B cell (primary cell): ENCODE results near the gene GPR18. TPM values are rescaled to one million over a fixed set of nuclear protein-coding genes. Genes with fewer than 3 reads are reported as not detected.

Experiments
- ATAC-seq: fragments of 200-7000 bp; cut with Tn5 transposase; one replicate; pipeline ENCODE4 v1.10.0; 2021; ENCODE audit warnings: low read depth, mild to moderate bottlenecking, moderate number of reproducible peaks, moderate library complexity
- CTCF ChIA-PET: fragments of 350-600 bp; sonication (Branson Sonifier 250); formaldehyde crosslinking; loops from one replicate; lab custom pipeline; 2021; ENCODE audit warnings: antibody characterized with exemption, inconsistent platforms; lab: Charles Lee
- POLR2A ChIA-PET: fragments of 350-600 bp; sonication (Branson Sonifier 250); formaldehyde crosslinking; loops from one replicate; lab custom pipeline; 2021; ENCODE audit warnings: antibody characterized with exemption; lab: Charles Lee
- DNase-seq: peaks from one replicate; pipeline ENCODE4 v3.0.0; 2013
- H2AFZ ChIP-seq: 2 replicates; pipeline ENCODE4 v1.6.1; 2012; ENCODE audit warnings: mild to moderate bottlenecking, low read depth, low read length; ENCODE audit not compliant: insufficient read depth, poor library complexity, severe bottlenecking
- H3K27ac ChIP-seq, 2 donors: 1 replicate in 1 of 2; 2 replicates in 1 of 2; pipeline ENCODE4 v1.5.1; 2012 to 2013; ENCODE audit warnings: low read length in 2 of 2, mild to moderate bottlenecking in 2 of 2, moderate library complexity in 1 of 2
- H3K27me3 ChIP-seq, 4 experiments: fragments of 200-600 bp in 1 of 4; sonication (generic) in 1 of 4; replicated peaks in 1 of 4; 1 replicate in 2 of 4; 2 replicates in 2 of 4; pipeline versions ENCODE4 v1.6.1 to v1.7.0; 2013 to 2016; ENCODE audit warnings: low read length in 3 of 4, mild to moderate bottlenecking in 2 of 4, mixed read lengths in 1 of 4, moderate library complexity in 1 of 4; ENCODE audit not compliant: insufficient read depth in 4 of 4, control insufficient read depth in 3 of 4; ENCODE audit errors: control extremely low read depth in 1 of 4
- H3K36me3 ChIP-seq, 2 experiments: replicated peaks in 1 of 2; 1 replicate in 1 of 2; 2 replicates in 1 of 2; pipeline versions ENCODE4 v1.6.1 to v1.7.1; 2013; ENCODE audit warnings: low read length in 1 of 2; ENCODE audit not compliant: insufficient read depth in 2 of 2, control insufficient read depth in 1 of 2; ENCODE audit errors: control extremely low read depth in 1 of 2, extremely low read depth in 1 of 2
- H3K4me1 ChIP-seq, 2 donors: fragments of 200-600 bp in 1 of 2; sonication (generic) in 1 of 2; 1 replicate in 1 of 2; 2 replicates in 1 of 2; pipeline versions ENCODE4 v1.5.1 to v1.6.1; 2013 to 2017; ENCODE audit warnings: low read length in 2 of 2; ENCODE audit not compliant: control insufficient read depth in 2 of 2, insufficient read depth in 2 of 2
- H3K4me2 ChIP-seq: replicated peaks from 2 replicates; pipeline ENCODE3; 2012; ENCODE audit warnings: mild to moderate bottlenecking, low read depth, low read length; ENCODE audit not compliant: poor library complexity, severe bottlenecking
- H3K4me3 ChIP-seq, 5 experiments: fragments of 200-600 bp in 1 of 5; sonication (generic) in 1 of 5; 1 replicate in 3 of 5; 2 replicates in 2 of 5; pipeline versions ENCODE4 v1.5.1 to v1.7.0; 2011 to 2016; ENCODE audit warnings: low read length in 4 of 5, mild to moderate bottlenecking in 4 of 5, low read depth in 2 of 5, control low read depth in 1 of 5, moderate library complexity in 1 of 5; ENCODE audit not compliant: insufficient read depth in 1 of 5; ENCODE audit errors: control extremely low read depth in 1 of 5, extremely low read depth in 1 of 5
- H3K79me2 ChIP-seq: fragments of 200-600 bp; sonication (generic); one replicate; pipeline ENCODE4 v1.6.0; 2016; ENCODE audit warnings: low read length; ENCODE audit not compliant: control insufficient read depth, insufficient read depth
- H3K9ac ChIP-seq: fragments of 200-600 bp; sonication (generic); 2 replicates; pipeline ENCODE4 v1.6.1; 2017; ENCODE audit warnings: mild to moderate bottlenecking, low read length, moderate library complexity
- H3K9me3 ChIP-seq, 3 donors: one replicate each; pipeline versions ENCODE4 v1.6.1 to v1.7.1; 2013; ENCODE audit warnings: low read length in 2 of 3; ENCODE audit not compliant: control insufficient read depth in 2 of 3, insufficient read depth in 1 of 3; ENCODE audit errors: control extremely low read depth in 1 of 3
- H4K20me1 ChIP-seq: 2 replicates; pipeline ENCODE4 v1.6.0; 2012; ENCODE audit warnings: mild to moderate bottlenecking, low read length; ENCODE audit not compliant: insufficient read depth, control insufficient read depth, poor library complexity, severe bottlenecking
- H3K27ac Mint-ChIP-seq: one replicate; pipeline ENCODE4 v1.8.0; 2021; ENCODE audit warnings: mixed read lengths
- H3K27me3 Mint-ChIP-seq: one replicate; pipeline ENCODE4 v1.8.0; 2021; ENCODE audit warnings: mixed read lengths
- H3K4me1 Mint-ChIP-seq: one replicate; pipeline ENCODE4 v1.8.0; 2021; ENCODE audit warnings: mixed read lengths
- H3K4me3 Mint-ChIP-seq: one replicate; pipeline ENCODE4 v1.8.0; 2021; ENCODE audit warnings: mixed read lengths
- H3K9me3 Mint-ChIP-seq: one replicate; pipeline ENCODE4 v1.8.0; 2022; ENCODE audit warnings: mixed read lengths; ENCODE audit not compliant: insufficient read depth
- EZH2 ChIP-seq: IDR thresholded peaks from 2 replicates; pipeline ENCODE4 v1.6.1; 2012; ENCODE audit warnings: borderline replicate concordance, low read depth, mild to moderate bottlenecking, moderate library complexity, low read length; ENCODE audit not compliant: insufficient read depth, poor library complexity, severe bottlenecking
- WGBS: methylation state at CpG from one replicate; pipeline ENCODE4 v1.1.5; 2013; ENCODE audit warnings: missing lambda C conversion rate; ENCODE audit not compliant: insufficient coverage; 5-methylcytosine and 5-hydroxymethylcytosine counted together
- intact Hi-C: fragments of 100-400 bp; cut with micrococcal nuclease; formaldehyde crosslinking; loops from one replicate; pipeline ENCODE4 v1.10.0; 2022
- polyA plus RNA-seq: library from polyadenylated mRNA; depleted of rRNA; stranded (reverse); fragments of >200 nt; gene quantifications from 2 replicates; pipeline ENCODE4 v1.2.3, GENCODE V29; 2012
- total RNA-seq, 2 donors: library from RNA; stranded (reverse); fragments of 120-200 nt in 1 of 2; gene quantifications; 1 replicate in 1 of 2; 2 replicates in 1 of 2; pipeline versions ENCODE4 v1.2.3 to v1.2.4, GENCODE V29; 2013 to 2022
- TF ChIP-seq, protein P1 (sequence below): fragments of 200-600 bp; IDR thresholded peaks from one replicate; pipeline ENCODE4 v1.8.0; 2022; ENCODE audit warnings: antibody characterized with exemption, mild to moderate bottlenecking

The GPR18 gene
- total and polyA plus RNA-seq, 2 donors (not counting 1 experiment from before 2014, with no cell fraction given), result 19.1 to 54.8 TPM

DNA sequence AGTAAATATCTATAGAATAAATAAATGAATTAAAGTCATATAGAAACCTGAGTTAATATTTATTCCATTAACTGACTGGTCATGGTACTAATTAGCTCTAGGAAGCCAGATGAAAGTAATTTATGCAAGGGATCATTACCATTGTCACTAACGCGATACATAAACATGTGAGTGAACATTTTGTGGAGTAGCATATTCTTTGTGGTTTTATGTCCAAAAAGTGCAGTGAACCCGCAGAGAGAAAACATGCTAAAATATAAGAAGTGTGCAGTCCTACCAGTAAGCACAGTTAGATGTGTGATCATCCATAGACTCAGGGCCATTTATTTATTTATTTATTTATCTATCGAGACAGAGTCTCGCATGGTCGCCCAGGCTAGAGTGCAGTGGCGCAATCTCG, 47.4 kb upstream of the GPR18 start:
- peak overlapping the region; percentile 99 for H3K4me3 Mint-ChIP-seq
- Histone ChIP-seq H3K9me3 (no peaks in the 10 kb centered on the region), H3K4me3 (peak overlapping the region; percentile 45 to 97 (median 71)), H3K4me1 (peaks cover 65 to 68% of the 10 kb centered on the region in 2 donors), H4K20me1 (no peaks in the 10 kb centered on the region), H2AFZ (no peak overlapping the region), H3K27ac (peak overlapping the region; percentile 78 to 87), H3K4me2 (peak overlapping the region; percentile 68), H3K36me3 (peaks cover 0 to 34% of the 10 kb centered on the region in 2 experiments), H3K79me2 (peaks cover 97% of the 10 kb centered on the region), H3K27me3 (no peaks in the 10 kb centered on the region), H3K9ac (peak overlapping the region; percentile 80)
- no peaks in the 10 kb centered on the region for H3K27me3 Mint-ChIP-seq
- H3K27ac Mint-ChIP-seq, result peak overlapping the region; percentile 85
- ATAC-seq (no peak), DNase-seq (no peak)
- no peaks in the 10 kb centered on the region for H3K9me3 Mint-ChIP-seq
- no peak for TF ChIP-seq EZH2
- TF ChIP-seq, protein P1, sequence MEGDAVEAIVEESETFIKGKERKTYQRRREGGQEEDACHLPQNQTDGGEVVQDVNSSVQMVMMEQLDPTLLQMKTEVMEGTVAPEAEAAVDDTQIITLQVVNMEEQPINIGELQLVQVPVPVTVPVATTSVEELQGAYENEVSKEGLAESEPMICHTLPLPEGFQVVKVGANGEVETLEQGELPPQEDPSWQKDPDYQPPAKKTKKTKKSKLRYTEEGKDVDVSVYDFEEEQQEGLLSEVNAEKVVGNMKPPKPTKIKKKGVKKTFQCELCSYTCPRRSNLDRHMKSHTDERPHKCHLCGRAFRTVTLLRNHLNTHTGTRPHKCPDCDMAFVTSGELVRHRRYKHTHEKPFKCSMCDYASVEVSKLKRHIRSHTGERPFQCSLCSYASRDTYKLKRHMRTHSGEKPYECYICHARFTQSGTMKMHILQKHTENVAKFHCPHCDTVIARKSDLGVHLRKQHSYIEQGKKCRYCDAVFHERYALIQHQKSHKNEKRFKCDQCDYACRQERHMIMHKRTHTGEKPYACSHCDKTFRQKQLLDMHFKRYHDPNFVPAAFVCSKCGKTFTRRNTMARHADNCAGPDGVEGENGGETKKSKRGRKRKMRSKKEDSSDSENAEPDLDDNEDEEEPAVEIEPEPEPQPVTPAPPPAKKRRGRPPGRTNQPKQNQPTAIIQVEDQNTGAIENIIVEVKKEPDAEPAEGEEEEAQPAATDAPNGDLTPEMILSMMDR, result no peak
- H3K4me1 Mint-ChIP-seq, result peaks cover 68% of the 10 kb centered on the region
- ChIA-PET CTCF (interaction anchor here (1.0 to 13.9 kb wide), 15 partner anchors 8 to 130 kb away, joined by 3 to 206 read pairs (median 5); no protein-coding TSS in a partner anchor), POLR2A (interaction anchor here (0.7 to 2.7 kb wide), 4 partner anchors 43 to 130 kb away, joined by 3 to 34 read pairs (median 4); no protein-coding TSS in a partner anchor)
- WGBS, result 100% methylated on average over 4 of the region's 8 CpGs
- intact Hi-C loops, result loop anchor here (10.0 kb wide), 1 partner anchor 129 kb away; no protein-coding TSS in a partner anchor

DNA sequence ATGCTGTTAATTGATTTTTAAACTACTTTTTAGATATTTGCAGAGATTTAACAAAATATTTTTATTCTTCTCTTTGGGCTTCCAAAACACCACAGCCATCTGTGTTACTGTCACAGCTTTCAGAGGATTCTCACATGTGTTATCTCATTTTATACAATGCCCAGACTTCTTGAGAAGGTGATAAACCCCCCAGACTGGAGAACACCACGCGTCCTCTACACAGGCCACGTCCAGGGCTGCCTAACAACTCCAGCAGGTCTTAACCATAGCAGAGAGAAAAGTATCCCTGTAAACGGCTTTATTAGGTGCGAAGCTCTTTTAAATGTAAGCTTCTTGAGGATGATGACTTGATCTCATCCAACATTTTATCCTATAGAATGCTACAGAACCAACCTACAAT, 47.0 kb upstream of the GPR18 start:
- peak overlapping the region; percentile 80 for H3K9ac ChIP-seq
- H3K4me3 Mint-ChIP-seq, result peak overlapping the region; percentile 99
- ChIA-PET POLR2A (interaction anchor here (1.4 to 2.7 kb wide), 2 partner anchors 70 to 130 kb away, joined by 4 to 34 read pairs; no protein-coding TSS in a partner anchor), CTCF (interaction anchor here (0.6 to 13.9 kb wide), 8 partner anchors 11 to 130 kb away, joined by 3 to 206 read pairs (median 22); no protein-coding TSS in a partner anchor)
- peak overlapping the region; percentile 68 for H3K4me2 ChIP-seq
- H3K4me1 ChIP-seq, result peaks cover 67 to 70% of the 10 kb centered on the region in 2 donors
- H3K27me3 Mint-ChIP-seq, result no peaks in the 10 kb centered on the region
- no peak overlapping the region for H2AFZ ChIP-seq
- peak overlapping the region; percentile 45 to 97 (median 71) for H3K4me3 ChIP-seq
- no peaks in the 10 kb centered on the region for H3K9me3 Mint-ChIP-seq
- H3K27ac Mint-ChIP-seq, result peak overlapping the region; percentile 87
- H3K27ac ChIP-seq, result peak overlapping the region; percentile 78 to 87
- ATAC-seq (no peak), DNase-seq (no peak)
- H3K9me3 ChIP-seq, result no peaks in the 10 kb centered on the region
- no peak for TF ChIP-seq EZH2
- TF ChIP-seq, protein P1, result no peak
- H3K79me2 ChIP-seq, result peaks cover 99% of the 10 kb centered on the region
- H3K4me1 Mint-ChIP-seq, result peaks cover 69% of the 10 kb centered on the region
- no peaks in the 10 kb centered on the region for H3K27me3 ChIP-seq
- peaks cover 0 to 38% of the 10 kb centered on the region in 2 experiments for H3K36me3 ChIP-seq
- H4K20me1 ChIP-seq, result no peaks in the 10 kb centered on the region
- WGBS, result no CpG with 5 or more reads among the region's 5 CpGs
- intact Hi-C loops, result loop anchor here (10.0 kb wide), 1 partner anchor 130 kb away; no protein-coding TSS in a partner anchor
